GM12878 (cell line): ENCODE measurements around the gene DUS3L.

Source experiments
- CBFB ChIP-seq: IDR thresholded peaks from 2 replicates; pipeline ENCODE4 v1.6.1; 2016; ENCODE audit warnings: antibody characterized with exemption, low read depth
- CTCF ChIP-seq, 3 experiments: IDR thresholded peaks in 2 of 3; conservative IDR thresholded peaks in 1 of 3; 2 replicates each; pipeline ENCODE4 v1.5.1; 2011; ENCODE audit warnings: low read depth in 3 of 3, low read length in 3 of 3, mild to moderate bottlenecking in 3 of 3, control low read depth in 2 of 3, moderate library complexity in 2 of 3, inconsistent platforms in 1 of 3, mixed read lengths in 1 of 3; ENCODE audit not compliant: control insufficient read depth in 2 of 3, insufficient read depth in 1 of 3; ENCODE audit errors: extremely low read depth in 1 of 3
- EP300 ChIP-seq, 2 experiments: fragments of 150-350 bp in 1 of 2; IDR thresholded peaks; 2 replicates each; pipeline ENCODE4 v1.6.1; 2011 to 2012; ENCODE audit warnings: low read depth in 2 of 2, low read length in 2 of 2, borderline replicate concordance in 1 of 2, improper control_type of control experiment in 1 of 2, inconsistent platforms in 1 of 2; ENCODE audit not compliant: control insufficient read depth in 1 of 2
- FOXM1 ChIP-seq: IDR thresholded peaks from 2 replicates; pipeline ENCODE4 v1.6.1; 2012; ENCODE audit warnings: low read depth, mild to moderate bottlenecking, inconsistent platforms, low read length, moderate library complexity
- MEF2A ChIP-seq: IDR thresholded peaks from 2 replicates; pipeline ENCODE4 v1.6.1; 2011; ENCODE audit warnings: low read depth, mild to moderate bottlenecking, low read length, moderate library complexity; ENCODE audit not compliant: insufficient read depth
- NKRF ChIP-seq: fragments of 450-650 bp; conservative IDR thresholded peaks from 2 replicates; pipeline ENCODE4 v1.6.1; 2017; ENCODE audit warnings: mild to moderate bottlenecking, moderate library complexity
- PBX3 ChIP-seq: IDR thresholded peaks from 2 replicates; pipeline ENCODE4 v1.6.1; 2011; ENCODE audit warnings: mild to moderate bottlenecking, low read depth, low read length, moderate library complexity; ENCODE audit not compliant: insufficient replicate concordance
- POLR2A ChIP-seq: IDR thresholded peaks from 2 replicates; pipeline ENCODE4 v1.6.1; 2011; ENCODE audit warnings: low read depth, mild to moderate bottlenecking, low read length
- POLR2AphosphoS5 ChIP-seq: IDR thresholded peaks from 2 replicates; pipeline ENCODE4 v1.6.1; 2011; ENCODE audit warnings: mild to moderate bottlenecking, low read length, inconsistent platforms
- RELA ChIP-seq: fragments of 450-650 bp; IDR thresholded peaks from 2 replicates; pipeline ENCODE4 v1.8.0; 2014; ENCODE audit warnings: borderline replicate concordance; ENCODE audit not compliant: partially characterized antibody
- TARDBP ChIP-seq: IDR thresholded peaks from 2 replicates; pipeline ENCODE4 v1.6.1; 2016; ENCODE audit warnings: borderline replicate concordance

GRCh38 chr19:5778402-5778801, 12.6 kb downstream of the DUS3L start:
- TF ChIP-seq CTCF (IDR thresholded peaks at IDR 0.05 in 2 of 3, conservative IDR thresholded peaks at IDR 0.05 in 1 of 3; ENCODE audit: control insufficient read depth in 2 of 3, extremely low read depth in 1 of 3, insufficient read depth in 1 of 3, low read depth in 3 of 3, low read length in 3 of 3) (no peak), POLR2AphosphoS5 (no peak), TARDBP (no peak), FOXM1 (no peak), EP300 (IDR thresholded peaks at IDR 0.05; ENCODE audit: borderline replicate concordance in 1 of 2, control insufficient read depth in 1 of 2, low read depth in 2 of 2, low read length in 2 of 2) (no peak), MEF2A (no peak), CBFB (no peak), PBX3 (no peak), RELA (no peak), NKRF (no peak), POLR2A (no peak)
